Keratinocyte (primary cell): ENCODE results near the gene TBX21.

Experiments
- CTCF ChIP-seq, 3 experiments: IDR thresholded peaks in 1 of 3; conservative IDR thresholded peaks in 1 of 3; optimal IDR thresholded peaks in 1 of 3; 2 replicates in 2 of 3; 3 replicates in 1 of 3; pipeline versions ENCODE3 to v1.5.1; 2011; ENCODE audit warnings: low read length in 3 of 3, mild to moderate bottlenecking in 3 of 3, moderate library complexity in 2 of 3, control low read depth in 1 of 3, inconsistent platforms in 1 of 3; ENCODE audit not compliant: insufficient read depth in 2 of 3; ENCODE audit errors: extremely low read depth in 1 of 3
- EZH2 ChIP-seq: IDR thresholded peaks from one replicate; pipeline ENCODE4 v1.6.1; 2012; ENCODE audit warnings: inconsistent platforms, mild to moderate bottlenecking, low read length, moderate library complexity

DNA sequence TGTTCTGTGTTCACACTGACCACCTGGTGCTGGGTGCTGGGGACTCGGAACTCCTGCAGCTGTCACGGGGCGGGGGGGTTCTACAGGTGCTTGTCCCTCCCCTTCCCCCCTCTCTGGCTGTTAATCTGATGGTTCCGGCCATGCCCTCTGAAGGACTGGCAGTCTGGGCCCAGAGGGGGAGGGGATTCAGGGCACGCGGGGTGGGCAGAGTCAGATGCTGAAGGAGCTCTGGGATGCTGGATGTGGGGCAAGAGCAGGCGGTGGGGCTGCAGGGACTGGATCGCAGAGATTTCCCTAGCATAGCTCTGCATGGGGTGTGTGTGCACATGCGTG lies 5.4 kb upstream of the TBX21 start:
- TF ChIP-seq CTCF (optimal IDR thresholded peaks at IDR 0.05 in 1 of 3, IDR thresholded peaks at IDR 0.05 in 1 of 3, conservative IDR thresholded peaks at IDR 0.05 in 1 of 3; ENCODE audit: extremely low read depth in 1 of 3, insufficient read depth in 2 of 3, low read length in 3 of 3) (no peak), EZH2 (no peak)
